B cell (primary cell): ENCODE measurements around the gene TMEM263. TPM values are rescaled to one million over a fixed set of nuclear protein-coding genes. Genes with fewer than 3 reads are reported as not detected.

ENCODE experiments used
- ATAC-seq: fragments of 200-7000 bp; cut with Tn5 transposase; one replicate; pipeline ENCODE4 v1.10.0; 2021; ENCODE audit warnings: low read depth, mild to moderate bottlenecking, moderate number of reproducible peaks, moderate library complexity
- CTCF ChIA-PET: fragments of 350-600 bp; sonication (Branson Sonifier 250); formaldehyde crosslinking; loops from one replicate; lab custom pipeline; 2021; ENCODE audit warnings: antibody characterized with exemption, inconsistent platforms; lab: Charles Lee
- POLR2A ChIA-PET: fragments of 350-600 bp; sonication (Branson Sonifier 250); formaldehyde crosslinking; loops from one replicate; lab custom pipeline; 2021; ENCODE audit warnings: antibody characterized with exemption; lab: Charles Lee
- DNase-seq: peaks from one replicate; pipeline ENCODE4 v3.0.0; 2013
- H2AFZ ChIP-seq: 2 replicates; pipeline ENCODE4 v1.6.1; 2012; ENCODE audit warnings: mild to moderate bottlenecking, low read depth, low read length; ENCODE audit not compliant: insufficient read depth, poor library complexity, severe bottlenecking
- H3K27ac ChIP-seq, 2 donors: 1 replicate in 1 of 2; 2 replicates in 1 of 2; pipeline ENCODE4 v1.5.1; 2012 to 2013; ENCODE audit warnings: low read length in 2 of 2, mild to moderate bottlenecking in 2 of 2, moderate library complexity in 1 of 2
- H3K27me3 ChIP-seq, 4 experiments: fragments of 200-600 bp in 1 of 4; sonication (generic) in 1 of 4; replicated peaks in 1 of 4; 1 replicate in 2 of 4; 2 replicates in 2 of 4; pipeline versions ENCODE4 v1.6.1 to v1.7.0; 2013 to 2016; ENCODE audit warnings: low read length in 3 of 4, mild to moderate bottlenecking in 2 of 4, mixed read lengths in 1 of 4, moderate library complexity in 1 of 4; ENCODE audit not compliant: insufficient read depth in 4 of 4, control insufficient read depth in 3 of 4; ENCODE audit errors: control extremely low read depth in 1 of 4
- H3K36me3 ChIP-seq, 2 experiments: replicated peaks in 1 of 2; 1 replicate in 1 of 2; 2 replicates in 1 of 2; pipeline versions ENCODE4 v1.6.1 to v1.7.1; 2013; ENCODE audit warnings: low read length in 1 of 2; ENCODE audit not compliant: insufficient read depth in 2 of 2, control insufficient read depth in 1 of 2; ENCODE audit errors: control extremely low read depth in 1 of 2, extremely low read depth in 1 of 2
- H3K4me1 ChIP-seq, 2 donors: fragments of 200-600 bp in 1 of 2; sonication (generic) in 1 of 2; 1 replicate in 1 of 2; 2 replicates in 1 of 2; pipeline versions ENCODE4 v1.5.1 to v1.6.1; 2013 to 2017; ENCODE audit warnings: low read length in 2 of 2; ENCODE audit not compliant: control insufficient read depth in 2 of 2, insufficient read depth in 2 of 2
- H3K4me2 ChIP-seq: replicated peaks from 2 replicates; pipeline ENCODE3; 2012; ENCODE audit warnings: mild to moderate bottlenecking, low read depth, low read length; ENCODE audit not compliant: poor library complexity, severe bottlenecking
- H3K4me3 ChIP-seq, 5 experiments: fragments of 200-600 bp in 1 of 5; sonication (generic) in 1 of 5; 1 replicate in 3 of 5; 2 replicates in 2 of 5; pipeline versions ENCODE4 v1.5.1 to v1.7.0; 2011 to 2016; ENCODE audit warnings: low read length in 4 of 5, mild to moderate bottlenecking in 4 of 5, low read depth in 2 of 5, control low read depth in 1 of 5, moderate library complexity in 1 of 5; ENCODE audit not compliant: insufficient read depth in 1 of 5; ENCODE audit errors: control extremely low read depth in 1 of 5, extremely low read depth in 1 of 5
- H3K79me2 ChIP-seq: fragments of 200-600 bp; sonication (generic); one replicate; pipeline ENCODE4 v1.6.0; 2016; ENCODE audit warnings: low read length; ENCODE audit not compliant: control insufficient read depth, insufficient read depth
- H3K9ac ChIP-seq: fragments of 200-600 bp; sonication (generic); 2 replicates; pipeline ENCODE4 v1.6.1; 2017; ENCODE audit warnings: mild to moderate bottlenecking, low read length, moderate library complexity
- H3K9me3 ChIP-seq, 3 donors: one replicate each; pipeline versions ENCODE4 v1.6.1 to v1.7.1; 2013; ENCODE audit warnings: low read length in 2 of 3; ENCODE audit not compliant: control insufficient read depth in 2 of 3, insufficient read depth in 1 of 3; ENCODE audit errors: control extremely low read depth in 1 of 3
- H4K20me1 ChIP-seq: 2 replicates; pipeline ENCODE4 v1.6.0; 2012; ENCODE audit warnings: mild to moderate bottlenecking, low read length; ENCODE audit not compliant: insufficient read depth, control insufficient read depth, poor library complexity, severe bottlenecking
- H3K27ac Mint-ChIP-seq: one replicate; pipeline ENCODE4 v1.8.0; 2021; ENCODE audit warnings: mixed read lengths
- H3K27me3 Mint-ChIP-seq: one replicate; pipeline ENCODE4 v1.8.0; 2021; ENCODE audit warnings: mixed read lengths
- H3K4me1 Mint-ChIP-seq: one replicate; pipeline ENCODE4 v1.8.0; 2021; ENCODE audit warnings: mixed read lengths
- H3K4me3 Mint-ChIP-seq: one replicate; pipeline ENCODE4 v1.8.0; 2021; ENCODE audit warnings: mixed read lengths
- H3K9me3 Mint-ChIP-seq: one replicate; pipeline ENCODE4 v1.8.0; 2022; ENCODE audit warnings: mixed read lengths; ENCODE audit not compliant: insufficient read depth
- CTCF ChIP-seq: fragments of 200-600 bp; IDR thresholded peaks from one replicate; pipeline ENCODE4 v1.8.0; 2022; ENCODE audit warnings: antibody characterized with exemption, mild to moderate bottlenecking
- EZH2 ChIP-seq: IDR thresholded peaks from 2 replicates; pipeline ENCODE4 v1.6.1; 2012; ENCODE audit warnings: borderline replicate concordance, low read depth, mild to moderate bottlenecking, moderate library complexity, low read length; ENCODE audit not compliant: insufficient read depth, poor library complexity, severe bottlenecking
- WGBS: methylation state at CpG from one replicate; pipeline ENCODE4 v1.1.5; 2013; ENCODE audit warnings: missing lambda C conversion rate; ENCODE audit not compliant: insufficient coverage; 5-methylcytosine and 5-hydroxymethylcytosine counted together
- intact Hi-C: fragments of 100-400 bp; cut with micrococcal nuclease; formaldehyde crosslinking; loops from one replicate; pipeline ENCODE4 v1.10.0; 2022
- polyA plus RNA-seq: library from polyadenylated mRNA; depleted of rRNA; stranded (reverse); fragments of >200 nt; gene quantifications from 2 replicates; pipeline ENCODE4 v1.2.3, GENCODE V29; 2012
- total RNA-seq, 2 donors: library from RNA; stranded (reverse); fragments of 120-200 nt in 1 of 2; gene quantifications; 1 replicate in 1 of 2; 2 replicates in 1 of 2; pipeline versions ENCODE4 v1.2.3 to v1.2.4, GENCODE V29; 2013 to 2022

TMEM263 gene
- total and polyA plus RNA-seq, 2 donors (not counting 1 experiment from before 2014, with no cell fraction given) = 4.8 to 23.5 TPM

- CTCF ChIA-PET = no interaction called here
- Histone ChIP-seq H4K20me1 (no peaks in the 10 kb centered on the region), H3K4me3 (no peak overlapping the region), H3K36me3 (no peaks in the 10 kb centered on the region), H3K9ac (no peak overlapping the region), H3K4me2 (no peak overlapping the region), H3K4me1 (peaks cover 9 to 39% of the 10 kb centered on the region in 2 donors), H3K27me3 (peaks cover 6 to 90% (median 84%) of the 10 kb centered on the region in 4 experiments), H2AFZ (no peak overlapping the region), H3K79me2 (no peaks in the 10 kb centered on the region), H3K27ac (no peak overlapping the region), H3K9me3 (peaks cover 0 to 18% (median 4%) of the 10 kb centered on the region in 3 donors)
- no CpG with 5 or more reads among the region's 3 CpGs for WGBS
- H3K27ac Mint-ChIP-seq = no peak overlapping the region
- H3K9me3 Mint-ChIP-seq = no peaks in the 10 kb centered on the region
- no peak overlapping the region for H3K4me3 Mint-ChIP-seq
- intact Hi-C loops = no loop called here
- POLR2A ChIA-PET = no interaction called here
- no peak for DNase-seq
- peaks cover 86% of the 10 kb centered on the region for H3K27me3 Mint-ChIP-seq
- ATAC-seq = no peak
- no peak for TF ChIP-seq EZH2
- TF ChIP-seq CTCF = no peak
- peaks cover 9% of the 10 kb centered on the region for H3K4me1 Mint-ChIP-seq
Measured at GRCh38 chr12:106914796-106915634, 40.7 kb upstream of the TMEM263 start.

- H3K4me2 ChIP-seq = no peak overlapping the region
- H3K27ac ChIP-seq = no peak overlapping the region
- POLR2A ChIA-PET = no interaction called here
- no peaks in the 10 kb centered on the region for H3K79me2 ChIP-seq
- DNase-seq = no peak
- CTCF ChIA-PET = no interaction called here
- peaks cover 86% of the 10 kb centered on the region for H3K27me3 Mint-ChIP-seq
- no peak for ATAC-seq
- 90% methylated on average over 1 of the region's 5 CpGs for WGBS
- H3K4me1 Mint-ChIP-seq = peaks cover 4% of the 10 kb centered on the region
- H3K9me3 ChIP-seq = peaks cover 0 to 18% (median 4%) of the 10 kb centered on the region in 3 donors
- no peaks in the 10 kb centered on the region for H3K9me3 Mint-ChIP-seq
- H3K27me3 ChIP-seq = peaks cover 7 to 93% (median 85%) of the 10 kb centered on the region in 4 experiments
- H3K4me1 ChIP-seq = peaks cover 3 to 35% of the 10 kb centered on the region in 2 donors
- intact Hi-C loops = no loop called here
- no peak overlapping the region for H3K4me3 ChIP-seq
- H3K4me3 Mint-ChIP-seq = no peak overlapping the region
- no peaks in the 10 kb centered on the region for H4K20me1 ChIP-seq
- H3K9ac ChIP-seq = no peak overlapping the region
- no peak overlapping the region for H2AFZ ChIP-seq
- no peak for TF ChIP-seq EZH2
- no peak for TF ChIP-seq CTCF
- H3K27ac Mint-ChIP-seq = no peak overlapping the region
- no peaks in the 10 kb centered on the region for H3K36me3 ChIP-seq
Measured at GRCh38 chr12:106915635-106916026, 40.1 kb upstream of the TMEM263 start.
